CD14-positive monocyte (primary cell): ENCODE measurements around the gene POLR1B. TPM values are rescaled to one million over a fixed set of nuclear protein-coding genes. Genes with fewer than 3 reads are reported as not detected.

ENCODE experiments used
- DNase-seq, 3 donors: peaks; one replicate each; pipeline ENCODE4 v3.0.0-alpha.2; 2011 to 2022
- H2AFZ ChIP-seq: 2 replicates; pipeline ENCODE4 v1.6.0; 2012; ENCODE audit warnings: mild to moderate bottlenecking, low read depth, low read length, inconsistent platforms; ENCODE audit not compliant: insufficient read depth, poor library complexity, severe bottlenecking
- H3K27ac ChIP-seq, 2 donors: 1 replicate in 1 of 2; 2 replicates in 1 of 2; pipeline ENCODE4 v1.5.1; 2012 to 2013; ENCODE audit warnings: low read length in 2 of 2, control low read depth in 1 of 2, inconsistent platforms in 1 of 2, low read depth in 1 of 2, mild to moderate bottlenecking in 1 of 2
- H3K27me3 ChIP-seq, 2 donors: one replicate each; pipeline versions ENCODE4 v1.6.0 to v1.6.1; 2011 to 2013; ENCODE audit warnings: low read length in 2 of 2; ENCODE audit not compliant: control insufficient read depth in 2 of 2, insufficient read depth in 2 of 2
- H3K36me3 ChIP-seq, 2 donors: replicated peaks in 1 of 2; 1 replicate in 1 of 2; 2 replicates in 1 of 2; pipeline versions ENCODE4 v1.5.1 to v1.6.1; 2012 to 2013; ENCODE audit warnings: low read length in 2 of 2, control low read depth in 1 of 2, inconsistent platforms in 1 of 2, mild to moderate bottlenecking in 1 of 2; ENCODE audit not compliant: insufficient read depth in 2 of 2, control insufficient read depth in 1 of 2
- H3K4me1 ChIP-seq, 2 donors: 1 replicate in 1 of 2; 2 replicates in 1 of 2; pipeline versions ENCODE4 v1.5.1 to v1.6.1; 2012 to 2013; ENCODE audit warnings: low read length in 2 of 2, control low read depth in 1 of 2, inconsistent platforms in 1 of 2, mild to moderate bottlenecking in 1 of 2, moderate library complexity in 1 of 2; ENCODE audit not compliant: insufficient read depth in 2 of 2, control insufficient read depth in 1 of 2
- H3K4me2 ChIP-seq: replicated peaks from 2 replicates; pipeline ENCODE3; 2012; ENCODE audit warnings: low read length, moderate library complexity, mild to moderate bottlenecking; ENCODE audit not compliant: poor library complexity, severe bottlenecking; ENCODE audit errors: extremely low read depth
- H3K4me3 ChIP-seq, 3 experiments: fragments of 200-600 bp in 1 of 3; sonication (generic) in 1 of 3; replicated peaks in 1 of 3; 1 replicate in 2 of 3; 2 replicates in 1 of 3; pipeline ENCODE4 v1.5.1; 2011 to 2013; ENCODE audit warnings: low read length in 3 of 3, mild to moderate bottlenecking in 3 of 3, control low read depth in 2 of 3, low read depth in 2 of 3, inconsistent platforms in 1 of 3, moderate library complexity in 1 of 3
- H3K79me2 ChIP-seq: 2 replicates; pipeline ENCODE4 v1.6.0; 2012; ENCODE audit warnings: mild to moderate bottlenecking, control low read depth, inconsistent platforms, low read length, moderate library complexity; ENCODE audit not compliant: insufficient read depth
- H3K9ac ChIP-seq: 2 replicates; pipeline ENCODE4 v1.6.0; 2017; ENCODE audit warnings: low read length, mild to moderate bottlenecking; ENCODE audit not compliant: insufficient read depth, poor library complexity, severe bottlenecking
- H3K9me3 ChIP-seq, 2 donors: replicated peaks in 1 of 2; 1 replicate in 1 of 2; 2 replicates in 1 of 2; pipeline versions ENCODE4 v1.5.1 to v1.6.1; 2012 to 2013; ENCODE audit warnings: low read length in 2 of 2, control low read depth in 1 of 2; ENCODE audit not compliant: control insufficient read depth in 1 of 2, insufficient read depth in 1 of 2
- H4K20me1 ChIP-seq: 2 replicates; pipeline ENCODE4 v1.6.0; 2012; ENCODE audit warnings: mild to moderate bottlenecking, low read length, control low read depth, moderate library complexity; ENCODE audit not compliant: insufficient read depth
- H3K27ac Mint-ChIP-seq, 7 donors: one replicate each; pipeline ENCODE4 v1.8.0; 2020; ENCODE audit warnings: mild to moderate bottlenecking in 7 of 7, mixed read lengths in 7 of 7, moderate library complexity in 6 of 7, inconsistent platforms in 2 of 7
- H3K27me3 Mint-ChIP-seq, 3 donors: one replicate each; pipeline ENCODE4 v1.8.0; 2021 to 2022; ENCODE audit warnings: low read depth in 3 of 3, mild to moderate bottlenecking in 3 of 3, mixed read lengths in 3 of 3, moderate library complexity in 3 of 3, inconsistent platforms in 1 of 3
- H3K36me3 Mint-ChIP-seq, 2 donors: one replicate each; pipeline ENCODE4 v1.8.0; 2020; ENCODE audit warnings: mixed read lengths in 2 of 2, inconsistent platforms in 1 of 2, mild to moderate bottlenecking in 1 of 2
- H3K4me1 Mint-ChIP-seq: one replicate; pipeline ENCODE4 v1.8.0; 2020; ENCODE audit warnings: mild to moderate bottlenecking, mixed read lengths
- H3K4me3 Mint-ChIP-seq, 2 donors: one replicate each; pipeline ENCODE4 v1.8.0; 2020; ENCODE audit warnings: mild to moderate bottlenecking in 2 of 2, mixed read lengths in 2 of 2, moderate library complexity in 1 of 2
- H3K9me3 Mint-ChIP-seq, 7 donors: one replicate each; pipeline ENCODE4 v1.8.0; 2020 to 2022; ENCODE audit warnings: mixed read lengths in 7 of 7, mild to moderate bottlenecking in 6 of 7, moderate library complexity in 6 of 7, inconsistent platforms in 2 of 7
- CTCF ChIP-seq: fragments of 200-600 bp; IDR thresholded peaks from one replicate; pipeline ENCODE4 v1.8.0; 2022; ENCODE audit warnings: antibody characterized with exemption, mild to moderate bottlenecking
- WGBS: methylation state at CpG from one replicate; pipeline ENCODE4 v1.1.5; 2013; ENCODE audit warnings: missing lambda C conversion rate; ENCODE audit not compliant: insufficient coverage; 5-methylcytosine and 5-hydroxymethylcytosine counted together
- intact Hi-C, 2 donors: fragments of 100-400 bp; cut with micrococcal nuclease; formaldehyde crosslinking; loops; one replicate each; pipeline versions ENCODE4 v1.15.0 to v1.15.1; 2023
- polyA plus RNA-seq, 3 donors: library from polyadenylated mRNA; depleted of rRNA in 1 of 3; unstranded in 2 of 3; stranded (reverse) in 1 of 3; fragments of 300-500 nt in 2 of 3; fragments of >200 nt in 1 of 3; fragmentation: Illumina TruSeq in 2 of 3; gene quantifications; 1 replicate in 2 of 3; 2 replicates in 1 of 3; pipeline ENCODE4 v1.2.3, GENCODE V29; 2012 to 2021

POLR1B gene
- polyA plus RNA-seq, 3 donors: 5.2 to 6.3 (median 5.3) TPM

- H3K27ac ChIP-seq: peak overlapping the region in 1 of 2 donors; percentile 45
- H3K27me3 Mint-ChIP-seq: peaks cover 0 to 2% (median 0%) of the 10 kb centered on the region in 3 donors
- H3K4me1 ChIP-seq: peaks cover 27 to 40% of the 10 kb centered on the region in 2 donors
- DNase-seq: peak in 2 of 3 donors; percentile 32 to 46
- peak overlapping the region in 6 of 7 donors; percentile 77 to 92 (median 86) for H3K27ac Mint-ChIP-seq
- H3K9ac ChIP-seq: no peak overlapping the region
- no peaks in the 10 kb centered on the region for H3K9me3 ChIP-seq
- no peaks in the 10 kb centered on the region for H3K36me3 ChIP-seq
- intact Hi-C loops: no loop called here
- H2AFZ ChIP-seq: no peak overlapping the region
- peak overlapping the region in 1 of 2 donors; percentile 73 for H3K4me3 Mint-ChIP-seq
- no peaks in the 10 kb centered on the region for H3K79me2 ChIP-seq
- no peaks in the 10 kb centered on the region for H3K36me3 Mint-ChIP-seq
- H4K20me1 ChIP-seq: no peaks in the 10 kb centered on the region
- peaks cover 29% of the 10 kb centered on the region for H3K4me1 Mint-ChIP-seq
- TF ChIP-seq CTCF: no peak
- peaks cover 0 to 2% (median 0%) of the 10 kb centered on the region in 7 donors for H3K9me3 Mint-ChIP-seq
- no CpG with 5 or more reads among the region's 6 CpGs for WGBS
- H3K4me3 ChIP-seq: no peak overlapping the region
- peak overlapping the region; percentile 16 for H3K4me2 ChIP-seq
- no peaks in the 10 kb centered on the region for H3K27me3 ChIP-seq
These were observed 76.1 kb downstream of the POLR1B start for GRCh38 chr2:112618383-112618782.

GRCh38 chr2:112621790-112622527, 79.7 kb downstream of the POLR1B start:
- TF ChIP-seq CTCF: no peak
- Histone ChIP-seq H3K27ac (peak overlapping the region in 1 of 2 donors; percentile 59), H3K9me3 (no peaks in the 10 kb centered on the region), H3K27me3 (no peaks in the 10 kb centered on the region), H4K20me1 (no peaks in the 10 kb centered on the region), H2AFZ (no peak overlapping the region), H3K36me3 (no peaks in the 10 kb centered on the region), H3K4me2 (no peak overlapping the region), H3K79me2 (no peaks in the 10 kb centered on the region), H3K4me3 (peak overlapping the region in 1 of 3 experiments; percentile 4), H3K4me1 (peaks cover 53 to 67% of the 10 kb centered on the region in 2 donors), H3K9ac (no peak overlapping the region)
- Mint-ChIP-seq H3K36me3 (no peaks in the 10 kb centered on the region), H3K4me3 (peak overlapping the region in 1 of 2 donors; percentile 73), H3K27me3 (no peaks in the 10 kb centered on the region), H3K9me3 (peaks cover 0 to 2% (median 0%) of the 10 kb centered on the region in 7 donors), H3K27ac (peak overlapping the region in 5 of 7 donors; percentile 5 to 61 (median 32)), H3K4me1 (peaks cover 57% of the 10 kb centered on the region)
- DNase-seq: no peak
- intact Hi-C loops: no loop called here
- 97% methylated on average over 18 of the region's 22 CpGs for WGBS
